Endometrial microvascular endothelial cells (primary cell): ENCODE data around the gene CEP164. TPM values are rescaled to one million over a fixed set of nuclear protein-coding genes. Genes with fewer than 3 reads are reported as not detected.
"Not testable (repeated sequence)": the region's sequence is repeated elsewhere in the genome, so short reads cannot be mapped to it uniquely, and the experiment has no call there.

ENCODE experiments used
- in situ Hi-C: cut with HindIII; loops from 2 replicates; pipeline ENCODE4 v1.10.0; 2017; ENCODE audit warnings: low sequenced_read_pairs, low pct_unique_long_range_greater_than_20kb; ENCODE audit errors: inconsistent ontology term
- total RNA-seq: library from RNA; depleted of rRNA; stranded (reverse); fragments of >200 nt; gene quantifications from one replicate; pipeline ENCODE4 v1.2.3, GENCODE V29; 2015; ENCODE audit errors: inconsistent ontology term

The CEP164 gene
- total RNA-seq, 1 donor from 2014 or later = 31.1 TPM

- in situ Hi-C loops = no loop called here
These were observed 25.4 kb upstream of the CEP164 start for GRCh38 chr11:117302228-117302627.

GRCh38 chr11:117303101-117303500 is 24.6 kb upstream of the CEP164 start:
- in situ Hi-C loops = no loop called here

- in situ Hi-C loops = no loop called here
These were observed 23.9 kb upstream of the CEP164 start for GRCh38 chr11:117303646-117304315.

GRCh38 chr11:117305145-117305544 is 22.5 kb upstream of the CEP164 start:
- in situ Hi-C loops = no loop called here

- in situ Hi-C loops = no loop called here
These were observed 18.3 kb upstream of the CEP164 start for GRCh38 chr11:117309310-117309709.

GRCh38 chr11:117313091-117313490 is 14.6 kb upstream of the CEP164 start:
- in situ Hi-C loops = no loop called here

GRCh38 chr11:117313828-117314768 is 13.6 kb upstream of the CEP164 start:
- in situ Hi-C loops = no loop called here

GRCh38 chr11:117314840-117315239 is 12.8 kb upstream of the CEP164 start:
- in situ Hi-C loops = no loop called here

GRCh38 chr11:117315285-117316196 is 12.1 kb upstream of the CEP164 start:
- in situ Hi-C loops = no loop called here

- in situ Hi-C loops = no loop called here
These were observed 11.3 kb upstream of the CEP164 start, which contains the start of gene BACE1 for GRCh38 chr11:117316197-117316961. BACE1 (minus strand) TSS chr11:117316256; CDS start chr11:117315795, 461 bp downstream.

GRCh38 chr11:117318738-117319137 is 8.9 kb upstream of the CEP164 start:
- in situ Hi-C loops = no loop called here

GRCh38 chr11:117319214-117319840 is 8.3 kb upstream of the CEP164 start:
- in situ Hi-C loops = no loop called here

GRCh38 chr11:117327255-117327566 is 443 bp upstream of the CEP164 start:
- in situ Hi-C loops = not testable (repeated sequence)

GRCh38 chr11:117328375-117329010 is 839 bp downstream of the CEP164 start:
- in situ Hi-C loops = no loop called here

- in situ Hi-C loops = no loop called here
These were observed 5.2 kb downstream of the CEP164 start for GRCh38 chr11:117332843-117333242.

- in situ Hi-C loops = no loop called here
These were observed 6.3 kb downstream of the CEP164 start for GRCh38 chr11:117333917-117334316.

- in situ Hi-C loops = no loop called here
These were observed 7.2 kb downstream of the CEP164 start for GRCh38 chr11:117334896-117335295.

GRCh38 chr11:117335399-117335798 is 7.7 kb downstream of the CEP164 start:
- in situ Hi-C loops = no loop called here
